Measurements from ENCODE around the gene NKD2.
"Not testable (repeated sequence)": the region's sequence is repeated elsewhere in the genome, so short reads cannot be mapped to it uniquely, and the experiment has no call there.

NKD2 gene

GRCh38 chr5:1067141-1068121 is 58.8 kb downstream of the NKD2 start:
- DNase-seq (ENCODE audit: extremely low read depth in 1 of 2, low read depth in 1 of 2): no peak

- no peak for DNase-seq (ENCODE audit: extremely low read depth in 1 of 2, low read depth in 1 of 2)
Observed at GRCh38 chr5:1068204-1068894, 59.7 kb downstream of the NKD2 start.

- DNase-seq (ENCODE audit: extremely low read depth in 1 of 2, low read depth in 1 of 2): no peak
Observed at GRCh38 chr5:1068895-1069719, 60.5 kb downstream of the NKD2 start.

- no peak for DNase-seq (ENCODE audit: extremely low read depth in 1 of 2, low read depth in 1 of 2)
Observed at GRCh38 chr5:1069720-1070088, 61.1 kb downstream of the NKD2 start.

GRCh38 chr5:1073239-1074102 is 64.9 kb downstream of the NKD2 start:
- DNase-seq (ENCODE audit: extremely low read depth in 1 of 2, low read depth in 1 of 2): no peak

- DNase-seq (ENCODE audit: extremely low read depth in 1 of 2, low read depth in 1 of 2): no peak
Observed at GRCh38 chr5:1074226-1074625, 65.6 kb downstream of the NKD2 start.

GRCh38 chr5:1074816-1075554 is 66.4 kb downstream of the NKD2 start:
- no peak for DNase-seq (ENCODE audit: extremely low read depth in 1 of 2, low read depth in 1 of 2)

GRCh38 chr5:1075555-1075881 is 66.9 kb downstream of the NKD2 start:
- no peak for DNase-seq (ENCODE audit: extremely low read depth in 1 of 2, low read depth in 1 of 2)

- DNase-seq (ENCODE audit: extremely low read depth in 1 of 2, low read depth in 1 of 2): no peak
Observed at GRCh38 chr5:1075931-1076330, 67.3 kb downstream of the NKD2 start.

GRCh38 chr5:1076406-1076805 is 67.8 kb downstream of the NKD2 start:
- DNase-seq (ENCODE audit: extremely low read depth in 1 of 2, low read depth in 1 of 2): no peak

GRCh38 chr5:1077026-1077425 is 68.4 kb downstream of the NKD2 start:
- no peak for DNase-seq (ENCODE audit: extremely low read depth in 1 of 2, low read depth in 1 of 2)

- no peak for DNase-seq (ENCODE audit: extremely low read depth in 1 of 2, low read depth in 1 of 2)
Observed at GRCh38 chr5:1077491-1078020, 69.0 kb downstream of the NKD2 start.

- DNase-seq (ENCODE audit: extremely low read depth in 1 of 2, low read depth in 1 of 2): no peak
Observed at GRCh38 chr5:1078206-1078605, 69.6 kb downstream of the NKD2 start.

GRCh38 chr5:1078851-1079250 is 70.2 kb downstream of the NKD2 start:
- no peak for DNase-seq (ENCODE audit: extremely low read depth in 1 of 2, low read depth in 1 of 2)

GRCh38 chr5:1079486-1079885 is 70.9 kb downstream of the NKD2 start:
- no peak for DNase-seq (ENCODE audit: extremely low read depth in 1 of 2, low read depth in 1 of 2)

- DNase-seq (ENCODE audit: extremely low read depth in 1 of 2, low read depth in 1 of 2): no peak
Observed at GRCh38 chr5:1079961-1080360, 71.4 kb downstream of the NKD2 start.

GRCh38 chr5:1080432-1080831 is 71.8 kb downstream of the NKD2 start:
- no peak for DNase-seq (ENCODE audit: extremely low read depth in 1 of 2, low read depth in 1 of 2)

GRCh38 chr5:1081519-1081918 is 72.9 kb downstream of the NKD2 start:
- no peak for DNase-seq (ENCODE audit: extremely low read depth in 1 of 2, low read depth in 1 of 2)

GRCh38 chr5:1083026-1083425 is 74.4 kb downstream of the NKD2 start:
- not testable (repeated sequence) for DNase-seq (ENCODE audit: extremely low read depth in 1 of 2, low read depth in 1 of 2)

Data from stimulated activated CD8-positive, alpha-beta memory T cell treated with anti-CD3 and anti-CD28 coated beads, Interleukin-7, amount 100 ng/mL, for 48 hours (primary cell).